Measurements from ENCODE around the gene ZFX.

- TF ChIP-seq CTCF (IDR thresholded peaks at IDR 0.05) (peak in 2 of 6 experiments; percentile 7 to 9), POLR2A (IDR thresholded peaks at IDR 0.05) (peak; percentile 26 to 67)
Observed at GRCh38 chrX:24149351-24150050, at the start of gene ZFX.

Data from thyroid gland (tissue), 4 donors.